Activated CD8-positive, alpha-beta memory T cell treated with anti-CD3 and anti-CD28 coated beads, Interleukin-2, amount 50 U/mL, for 24 hours (primary cell): Measurements from ENCODE around the gene GTF2IRD2.
A peak's percentile ranks its signal among the peaks of the same experiment; 100 is the strongest.
"Not testable (repeated sequence)": the region's sequence is repeated elsewhere in the genome, so short reads cannot be mapped to it uniquely, and the experiment has no call there.

Experiments
- DNase-seq: peaks from one replicate; pipeline ENCODE4 v3.0.0-alpha.2; 2020; ENCODE audit errors: extremely low read depth

The GTF2IRD2 gene

GRCh38 chr7:74788369-74789150, 62.8 kb downstream of the GTF2IRD2 start:
- DNase-seq = peak; percentile 89

GRCh38 chr7:74783595-74783994, 67.8 kb downstream of the GTF2IRD2 start:
- not testable (repeated sequence) for DNase-seq

GRCh38 chr7:74781746-74782145, 69.7 kb downstream of the GTF2IRD2 start:
- DNase-seq = not testable (repeated sequence)

GRCh38 chr7:74779053-74779452, 72.4 kb downstream of the GTF2IRD2 start:
- DNase-seq = not testable (repeated sequence)

GRCh38 chr7:74775111-74775510, 76.3 kb downstream of the GTF2IRD2 start:
- DNase-seq = not testable (repeated sequence)

- DNase-seq = not testable (repeated sequence)
Measured at GRCh38 chr7:74773760-74774750, 77.3 kb downstream of the GTF2IRD2 start, which contains the start of gene NCF1. TSS of gene NCF1 (plus strand) at chr7:74774011. CDS start at chr7:74774032, 21 bp downstream.

- DNase-seq = not testable (repeated sequence)
Measured at GRCh38 chr7:74772093-74772492, 79.3 kb downstream of the GTF2IRD2 start.

GRCh38 chr7:74770062-74770461, 81.3 kb downstream of the GTF2IRD2 start:
- not testable (repeated sequence) for DNase-seq

GRCh38 chr7:74766991-74767390, 84.4 kb downstream of the GTF2IRD2 start:
- DNase-seq = not testable (repeated sequence)

- not testable (repeated sequence) for DNase-seq
Measured at GRCh38 chr7:74766509-74766908, 84.9 kb downstream of the GTF2IRD2 start.

GRCh38 chr7:74765205-74765918, 86.0 kb downstream of the GTF2IRD2 start:
- DNase-seq = not testable (repeated sequence)

- DNase-seq = not testable (repeated sequence)
Measured at GRCh38 chr7:74758982-74759381, 92.4 kb downstream of the GTF2IRD2 start.

GRCh38 chr7:74758268-74758667, 93.1 kb downstream of the GTF2IRD2 start:
- DNase-seq = not testable (repeated sequence)

- DNase-seq = not testable (repeated sequence)
Measured at GRCh38 chr7:74756673-74757072, 94.7 kb downstream of the GTF2IRD2 start.

- not testable (repeated sequence) for DNase-seq
Measured at GRCh38 chr7:74753921-74754482, 97.4 kb downstream of the GTF2IRD2 start.
